Smooth muscle cell (in vitro differentiated cells): Measurements from ENCODE around the gene SLC5A1. TPM values are rescaled to one million over a fixed set of nuclear protein-coding genes. Genes with fewer than 3 reads are reported as not detected.

Experiments
- DNase-seq: peaks from one replicate; lab custom pipeline; 2025; ENCODE audit not compliant: unreplicated experiment; lab: John Stamatoyannopoulos, UW
- H2AFZ ChIP-seq: fragments of 200-600 bp; sonication (generic); 2 replicates; pipeline ENCODE4 v1.6.0; 2016; ENCODE audit warnings: antibody characterized with exemption, low read depth, mild to moderate bottlenecking
- H3F3A ChIP-seq: fragments of 200-600 bp; sonication (generic); 2 replicates; pipeline ENCODE4 v1.6.0; 2017; ENCODE audit warnings: antibody characterized with exemption, low read depth
- H3K27ac ChIP-seq: fragments of 200-600 bp; sonication (generic); 2 replicates; pipeline ENCODE4 v1.5.1; 2016; ENCODE audit warnings: low read depth, mild to moderate bottlenecking
- H3K27me3 ChIP-seq: fragments of 200-600 bp; sonication (generic); 2 replicates; pipeline ENCODE4 v1.6.1; 2016; ENCODE audit warnings: low read depth, mild to moderate bottlenecking
- H3K36me3 ChIP-seq: fragments of 200-600 bp; sonication (generic); 2 replicates; pipeline ENCODE4 v1.5.1; 2016; ENCODE audit warnings: low read depth
- H3K4me1 ChIP-seq: fragments of 200-600 bp; sonication (generic); 2 replicates; pipeline ENCODE4 v1.5.1; 2016; ENCODE audit warnings: low read depth
- H3K4me2 ChIP-seq: fragments of 200-600 bp; sonication (generic); 2 replicates; pipeline ENCODE4 v1.6.0; 2016; ENCODE audit warnings: mild to moderate bottlenecking
- H3K4me3 ChIP-seq: fragments of 200-600 bp; sonication (generic); 2 replicates; pipeline ENCODE4 v1.5.1; 2016; ENCODE audit warnings: mild to moderate bottlenecking
- H3K79me2 ChIP-seq: fragments of 200-600 bp; sonication (generic); 2 replicates; pipeline ENCODE4 v1.6.0; 2016; ENCODE audit warnings: low read depth, mild to moderate bottlenecking
- H3K9ac ChIP-seq: fragments of 200-600 bp; sonication (generic); 2 replicates; pipeline ENCODE4 v1.6.0; 2016; ENCODE audit warnings: low read depth
- H3K9me3 ChIP-seq: fragments of 200-600 bp; sonication (generic); replicated peaks from 2 replicates; pipeline ENCODE4 v1.5.1; 2016; ENCODE audit warnings: low read depth
- H4K20me1 ChIP-seq: fragments of 200-600 bp; sonication (generic); 2 replicates; pipeline ENCODE4 v1.6.0; 2016; ENCODE audit warnings: low read depth
- WGBS: methylation state at CpG from one replicate; pipeline ENCODE4 v1.1.7; 2016; ENCODE audit warnings: low lambda C conversion rate; 5-methylcytosine and 5-hydroxymethylcytosine counted together
- polyA plus RNA-seq: library from polyadenylated mRNA; unstranded; fragments of >200 nt; fragmentation: Nextera tagmentation; extraction: Ambion mirVana; gene quantifications from 2 replicates; pipeline ENCODE4 v1.2.1, GENCODE V29; 2016
- total RNA-seq: library from RNA; depleted of rRNA; stranded (reverse); fragments of >200 nt; gene quantifications from 2 replicates; pipeline ENCODE4 v1.2.3, GENCODE V29; 2014
- TF ChIP-seq, protein P1 (sequence below): fragments of 200-600 bp; sonication (generic); IDR thresholded peaks from 2 replicates; pipeline ENCODE4 v1.5.1; 2017; ENCODE audit warnings: borderline replicate concordance, mild to moderate bottlenecking, antibody characterized with exemption; ENCODE audit not compliant: insufficient read depth, poor library complexity, severe bottlenecking

Gene SLC5A1
- total and polyA plus RNA-seq, 2 experiments from 2014 or later, result not detected

DNA sequence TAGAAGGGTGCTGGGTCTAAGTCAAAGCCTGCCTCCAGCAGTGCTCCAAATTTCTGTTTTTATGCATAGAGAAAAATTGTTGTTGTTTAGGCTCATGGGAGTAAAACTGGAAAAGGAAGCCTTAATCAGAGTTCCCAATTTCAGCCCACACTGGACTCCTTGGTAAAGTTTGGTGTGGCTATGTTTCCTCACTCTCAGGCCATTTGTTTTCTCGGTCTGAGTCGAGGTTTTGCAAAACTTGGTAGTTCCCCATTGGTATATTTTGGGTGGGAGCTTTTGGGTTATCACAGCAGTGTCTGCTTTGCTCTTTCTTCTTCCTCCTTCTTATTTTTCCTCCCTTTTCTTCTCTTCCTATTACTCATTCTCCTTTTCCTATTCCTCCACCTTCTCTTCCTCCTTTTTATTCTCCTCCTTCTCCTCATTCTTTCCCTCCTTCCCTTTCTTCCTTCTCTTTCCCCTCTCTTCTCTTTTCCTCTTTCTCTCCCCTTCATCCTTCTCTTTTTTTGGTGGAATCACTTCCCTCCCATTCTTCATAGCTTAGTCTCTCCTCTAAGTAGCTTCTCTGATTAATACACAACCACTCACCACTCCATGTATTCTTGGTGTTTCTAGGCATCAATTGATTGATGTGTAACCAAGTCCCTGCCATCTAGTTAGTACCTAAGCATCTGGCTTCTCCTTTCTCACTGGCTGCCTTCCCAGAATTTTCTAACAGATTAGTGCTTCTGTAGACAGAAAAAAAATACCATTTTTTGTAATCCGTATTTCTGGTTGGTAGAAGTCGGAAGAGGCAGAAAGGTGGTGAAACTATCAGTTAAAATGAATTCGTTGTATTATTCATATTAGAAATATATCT is 10.1 kb downstream of the SLC5A1 start:
- DNase-seq, result no peak
- no peaks in the 10 kb centered on the region for H3K27me3 ChIP-seq
- H3K4me3 ChIP-seq, result no peak overlapping the region
- H3K4me2 ChIP-seq, result no peak overlapping the region
- H3K79me2 ChIP-seq, result no peaks in the 10 kb centered on the region
- H3K36me3 ChIP-seq, result no peaks in the 10 kb centered on the region
- H3K9ac ChIP-seq, result no peak overlapping the region
- 90% methylated on average over 5 of the region's 5 CpGs for WGBS
- TF ChIP-seq, protein P1, sequence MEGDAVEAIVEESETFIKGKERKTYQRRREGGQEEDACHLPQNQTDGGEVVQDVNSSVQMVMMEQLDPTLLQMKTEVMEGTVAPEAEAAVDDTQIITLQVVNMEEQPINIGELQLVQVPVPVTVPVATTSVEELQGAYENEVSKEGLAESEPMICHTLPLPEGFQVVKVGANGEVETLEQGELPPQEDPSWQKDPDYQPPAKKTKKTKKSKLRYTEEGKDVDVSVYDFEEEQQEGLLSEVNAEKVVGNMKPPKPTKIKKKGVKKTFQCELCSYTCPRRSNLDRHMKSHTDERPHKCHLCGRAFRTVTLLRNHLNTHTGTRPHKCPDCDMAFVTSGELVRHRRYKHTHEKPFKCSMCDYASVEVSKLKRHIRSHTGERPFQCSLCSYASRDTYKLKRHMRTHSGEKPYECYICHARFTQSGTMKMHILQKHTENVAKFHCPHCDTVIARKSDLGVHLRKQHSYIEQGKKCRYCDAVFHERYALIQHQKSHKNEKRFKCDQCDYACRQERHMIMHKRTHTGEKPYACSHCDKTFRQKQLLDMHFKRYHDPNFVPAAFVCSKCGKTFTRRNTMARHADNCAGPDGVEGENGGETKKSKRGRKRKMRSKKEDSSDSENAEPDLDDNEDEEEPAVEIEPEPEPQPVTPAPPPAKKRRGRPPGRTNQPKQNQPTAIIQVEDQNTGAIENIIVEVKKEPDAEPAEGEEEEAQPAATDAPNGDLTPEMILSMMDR, result no peak
- no peak overlapping the region for H2AFZ ChIP-seq
- no peaks in the 10 kb centered on the region for H3K4me1 ChIP-seq
- no peaks in the 10 kb centered on the region for H4K20me1 ChIP-seq
- H3F3A ChIP-seq, result no peaks in the 10 kb centered on the region
- no peak overlapping the region for H3K27ac ChIP-seq
- no peaks in the 10 kb centered on the region for H3K9me3 ChIP-seq

DNA sequence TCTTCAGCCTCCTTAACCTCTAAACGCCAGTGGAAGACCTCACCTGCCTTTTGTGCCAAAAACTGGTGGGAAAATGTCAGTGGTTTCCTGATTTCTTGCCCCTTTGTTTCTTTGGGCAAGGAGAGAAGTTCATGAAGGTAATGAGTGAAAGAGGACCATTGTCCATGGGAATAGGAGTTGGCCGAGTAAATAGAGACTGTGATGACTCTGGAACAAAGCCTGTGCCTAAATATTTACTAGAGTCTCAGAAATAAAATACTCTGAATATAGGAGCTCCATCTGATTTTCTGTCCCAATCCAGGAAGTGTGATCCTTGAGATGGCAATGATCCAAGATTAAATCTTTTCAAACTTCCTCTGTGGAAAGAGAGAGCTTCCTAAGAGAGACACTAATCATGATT is 12.0 kb downstream of the SLC5A1 start:
- WGBS, result 86% methylated on average over 2 of the region's 2 CpGs
- no peak overlapping the region for H2AFZ ChIP-seq
- no peaks in the 10 kb centered on the region for H3K79me2 ChIP-seq
- DNase-seq, result no peak
- H3K9me3 ChIP-seq, result no peaks in the 10 kb centered on the region
- no peaks in the 10 kb centered on the region for H3K4me1 ChIP-seq
- H3K27ac ChIP-seq, result no peak overlapping the region
- no peaks in the 10 kb centered on the region for H3K27me3 ChIP-seq
- no peak overlapping the region for H3K9ac ChIP-seq
- H3F3A ChIP-seq, result no peaks in the 10 kb centered on the region
- H3K4me2 ChIP-seq, result no peak overlapping the region
- H3K36me3 ChIP-seq, result no peaks in the 10 kb centered on the region
- TF ChIP-seq, protein P1, result no peak
- no peaks in the 10 kb centered on the region for H4K20me1 ChIP-seq
- H3K4me3 ChIP-seq, result no peak overlapping the region

DNA sequence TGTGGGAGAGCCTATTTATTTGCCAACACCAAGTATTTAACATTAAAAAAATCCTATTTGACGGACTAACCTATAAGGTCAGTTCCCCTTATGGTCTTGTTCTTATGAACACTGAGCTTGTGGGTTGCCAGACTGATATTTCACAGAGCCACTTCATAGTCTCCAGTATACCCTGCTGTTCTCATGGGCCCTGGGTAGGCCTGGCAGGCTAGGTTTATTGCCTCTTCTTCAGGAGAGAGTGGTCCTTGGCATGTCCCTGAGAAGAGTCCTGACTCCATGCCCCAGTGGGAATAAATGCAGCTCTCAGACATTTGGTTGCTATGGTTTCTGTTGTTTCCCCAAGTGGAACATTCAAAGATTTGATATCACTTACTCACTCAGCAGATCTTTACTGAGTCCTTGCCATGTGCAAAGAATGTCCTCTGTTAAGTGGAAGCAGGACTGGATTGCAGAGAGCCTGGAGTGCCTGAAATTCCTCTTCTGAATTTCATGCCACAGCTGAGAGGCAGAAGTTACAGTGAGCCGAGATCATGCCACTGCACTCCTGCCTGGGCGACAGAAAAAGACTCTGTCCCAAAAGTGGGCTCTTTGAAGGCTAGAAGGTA is 15.7 kb downstream of the SLC5A1 start:
- H3K27ac ChIP-seq, result peak overlapping the region; percentile 20
- TF ChIP-seq, protein P1, result no peak
- no peak overlapping the region for H3K4me2 ChIP-seq
- H3K27me3 ChIP-seq, result peaks cover 7% of the 10 kb centered on the region
- H3K79me2 ChIP-seq, result no peaks in the 10 kb centered on the region
- no peaks in the 10 kb centered on the region for H3K4me1 ChIP-seq
- H3F3A ChIP-seq, result no peaks in the 10 kb centered on the region
- no peak overlapping the region for H3K9ac ChIP-seq
- H3K36me3 ChIP-seq, result no peaks in the 10 kb centered on the region
- no peaks in the 10 kb centered on the region for H3K9me3 ChIP-seq
- no peak for DNase-seq
- H4K20me1 ChIP-seq, result no peaks in the 10 kb centered on the region
- H3K4me3 ChIP-seq, result no peak overlapping the region
- 61% methylated on average over 3 of the region's 3 CpGs for WGBS
- no peak overlapping the region for H2AFZ ChIP-seq

DNA sequence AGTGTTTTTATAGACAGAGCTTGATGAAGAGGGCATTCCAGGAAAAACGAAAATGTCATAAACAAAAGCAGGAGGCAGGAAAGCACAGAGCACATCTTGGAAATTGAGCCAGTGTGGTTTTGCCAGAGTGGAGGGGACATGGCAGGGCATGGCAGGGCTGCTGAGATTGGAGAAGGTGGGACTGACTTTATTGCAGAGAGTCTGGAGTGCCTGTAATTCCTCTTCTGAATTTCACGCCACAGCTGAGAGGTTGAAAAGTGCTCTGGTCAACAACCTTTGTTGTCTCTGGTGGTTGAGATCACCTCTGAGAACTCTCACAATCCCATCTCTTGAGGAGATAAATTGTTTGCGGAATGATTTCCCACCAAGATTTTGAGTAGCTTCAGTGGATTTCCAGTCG is 16.4 kb downstream of the SLC5A1 start:
- no peak overlapping the region for H3K4me3 ChIP-seq
- no peak overlapping the region for H3K27ac ChIP-seq
- no peaks in the 10 kb centered on the region for H3K9me3 ChIP-seq
- H3K9ac ChIP-seq, result no peak overlapping the region
- TF ChIP-seq, protein P1, result no peak
- H3K36me3 ChIP-seq, result no peaks in the 10 kb centered on the region
- no peaks in the 10 kb centered on the region for H4K20me1 ChIP-seq
- no peak for DNase-seq
- H3F3A ChIP-seq, result no peaks in the 10 kb centered on the region
- H3K79me2 ChIP-seq, result no peaks in the 10 kb centered on the region
- H3K27me3 ChIP-seq, result peaks cover 7% of the 10 kb centered on the region
- H2AFZ ChIP-seq, result no peak overlapping the region
- H3K4me2 ChIP-seq, result no peak overlapping the region
- H3K4me1 ChIP-seq, result no peaks in the 10 kb centered on the region
- 74% methylated on average over 4 of the region's 4 CpGs for WGBS
